Measurements from ENCODE around the gene COA7.

Gene COA7

DNA sequence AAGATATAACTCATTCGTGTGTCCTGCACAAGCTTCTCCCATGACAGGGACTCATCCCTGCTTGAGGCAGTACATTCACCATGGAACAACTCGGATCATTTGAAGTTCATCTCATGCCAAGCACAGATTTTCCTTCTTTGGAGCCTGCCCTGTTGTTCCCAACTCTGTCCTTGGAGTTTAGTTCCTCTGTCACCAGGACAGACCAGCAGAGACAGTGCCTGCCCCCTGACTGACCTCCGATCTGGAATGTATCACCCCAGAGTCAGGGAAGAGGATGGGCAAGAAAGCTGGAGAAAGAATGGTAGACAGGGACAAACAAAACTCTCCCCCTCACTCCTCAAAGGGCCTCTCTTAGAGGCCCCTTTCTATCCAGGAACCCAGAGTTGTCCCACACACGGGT is 60.2 kb downstream of the COA7 start:
- no peak for DNase-seq (ENCODE audit: low read depth in 2 of 2)
- no peak overlapping the region for H3K4me3 ChIP-seq (replicated peaks in 1 of 2; ENCODE audit: low read depth in 2 of 2, low read length in 2 of 2)

DNA sequence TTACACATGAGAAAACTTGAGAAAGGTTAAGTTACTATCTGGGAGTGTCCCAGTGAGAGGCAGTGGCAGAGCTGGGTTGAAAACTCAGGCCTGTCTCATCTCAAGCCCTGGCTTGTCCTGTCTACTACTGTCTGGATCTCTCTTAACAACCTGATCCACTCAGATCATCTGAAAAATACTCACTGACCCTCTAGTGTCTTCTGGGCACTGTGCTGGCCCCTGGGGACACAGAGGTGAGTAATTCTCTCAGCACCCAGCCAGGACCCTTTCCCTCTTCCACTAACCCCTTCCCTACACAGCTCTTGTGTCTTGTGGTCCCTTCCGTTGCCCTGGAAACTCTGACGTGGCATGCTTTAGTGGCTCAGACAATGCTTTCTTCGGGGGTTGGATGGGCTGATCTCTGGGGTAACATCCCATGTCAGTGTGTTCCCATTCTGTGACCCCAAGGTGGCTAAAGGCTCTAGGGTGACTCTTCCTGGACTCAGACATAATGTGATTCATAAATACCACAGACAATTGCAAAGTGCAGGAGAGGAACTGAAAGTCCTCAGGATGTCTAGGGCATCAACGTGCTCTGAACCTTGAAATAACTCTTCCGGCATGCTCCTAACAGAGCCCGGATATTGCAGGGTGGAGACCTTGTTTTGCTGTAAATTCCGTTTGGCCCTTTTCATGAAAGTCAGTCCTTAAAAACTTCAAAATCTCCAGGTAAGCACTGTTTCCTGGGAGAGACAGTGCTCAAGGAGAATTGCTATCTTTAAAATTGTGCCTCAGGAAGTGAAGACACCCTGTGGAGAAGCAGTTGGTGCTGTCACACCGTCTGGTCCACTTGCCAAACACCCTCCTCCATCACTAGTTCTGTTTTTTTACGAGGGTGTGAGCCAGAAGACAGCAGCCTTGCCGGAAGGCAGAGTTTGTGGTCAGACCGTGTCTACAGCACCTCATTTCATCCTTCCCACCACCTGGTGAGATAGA is 61.1 kb downstream of the COA7 start:
- TF ChIP-seq, protein P1, sequence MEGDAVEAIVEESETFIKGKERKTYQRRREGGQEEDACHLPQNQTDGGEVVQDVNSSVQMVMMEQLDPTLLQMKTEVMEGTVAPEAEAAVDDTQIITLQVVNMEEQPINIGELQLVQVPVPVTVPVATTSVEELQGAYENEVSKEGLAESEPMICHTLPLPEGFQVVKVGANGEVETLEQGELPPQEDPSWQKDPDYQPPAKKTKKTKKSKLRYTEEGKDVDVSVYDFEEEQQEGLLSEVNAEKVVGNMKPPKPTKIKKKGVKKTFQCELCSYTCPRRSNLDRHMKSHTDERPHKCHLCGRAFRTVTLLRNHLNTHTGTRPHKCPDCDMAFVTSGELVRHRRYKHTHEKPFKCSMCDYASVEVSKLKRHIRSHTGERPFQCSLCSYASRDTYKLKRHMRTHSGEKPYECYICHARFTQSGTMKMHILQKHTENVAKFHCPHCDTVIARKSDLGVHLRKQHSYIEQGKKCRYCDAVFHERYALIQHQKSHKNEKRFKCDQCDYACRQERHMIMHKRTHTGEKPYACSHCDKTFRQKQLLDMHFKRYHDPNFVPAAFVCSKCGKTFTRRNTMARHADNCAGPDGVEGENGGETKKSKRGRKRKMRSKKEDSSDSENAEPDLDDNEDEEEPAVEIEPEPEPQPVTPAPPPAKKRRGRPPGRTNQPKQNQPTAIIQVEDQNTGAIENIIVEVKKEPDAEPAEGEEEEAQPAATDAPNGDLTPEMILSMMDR (IDR thresholded peaks at IDR 0.05; ENCODE audit: low read depth, low read length) = no peak
- H3K4me3 ChIP-seq (replicated peaks in 1 of 2; ENCODE audit: low read depth in 2 of 2, low read length in 2 of 2) = no peak overlapping the region

More for the DNA sequence above, 60.2 kb downstream of the COA7 start:
- TF ChIP-seq, protein P1 (IDR thresholded peaks at IDR 0.05; ENCODE audit: low read depth, low read length) = no peak

DNA sequence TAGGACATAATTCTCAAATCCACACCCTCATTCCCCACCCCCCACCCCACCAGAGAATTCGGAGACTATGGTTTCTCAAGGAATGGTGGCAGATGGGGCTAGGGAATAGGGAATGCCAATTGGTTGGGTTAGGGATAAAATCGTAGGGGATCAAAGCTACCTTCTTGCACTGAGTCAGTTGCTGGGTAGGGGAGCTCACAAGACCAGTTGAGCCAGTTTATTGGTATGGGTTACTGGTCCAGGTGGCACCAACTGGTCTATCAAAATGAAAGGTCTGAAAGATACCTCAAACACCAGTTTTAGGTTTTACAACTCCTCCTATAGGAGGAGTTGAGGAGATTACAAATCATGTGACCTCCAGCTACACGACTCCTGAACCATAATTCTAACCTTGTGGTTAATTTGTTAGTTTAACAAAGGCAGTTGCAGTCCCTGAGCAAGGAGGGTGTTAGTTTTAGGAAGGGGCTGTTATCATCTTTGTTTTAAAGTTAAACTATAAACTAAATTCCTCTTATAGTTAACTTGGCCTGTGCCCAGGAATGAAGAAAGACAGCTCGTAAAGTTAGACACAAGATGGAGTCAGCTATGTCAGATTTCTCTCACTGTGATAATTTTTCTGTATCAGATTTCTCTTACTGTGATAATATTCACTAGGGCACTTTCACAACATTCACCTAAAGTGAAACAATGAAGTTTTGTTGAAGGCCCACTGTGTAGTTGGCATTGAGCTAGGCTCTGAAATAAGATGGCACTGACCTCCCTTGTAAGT is 62.6 kb downstream of the COA7 start:
- no peak for DNase-seq (ENCODE audit: low read depth in 2 of 2)
- H3K4me3 ChIP-seq (replicated peaks in 1 of 2; ENCODE audit: low read depth in 2 of 2, low read length in 2 of 2) = no peak overlapping the region
- TF ChIP-seq, protein P1 (IDR thresholded peaks at IDR 0.05; ENCODE audit: low read depth, low read length) = no peak

More for the DNA sequence above, 61.1 kb downstream of the COA7 start:
- DNase-seq (ENCODE audit: low read depth in 2 of 2) = peak in 1 of 2 donors; percentile 21
